GM12864 (cell line): ENCODE measurements around the gene WDFY3.

Experiments used
- DNase-seq: peaks from one replicate; pipeline ENCODE4 v3.0.0-alpha.2; 2011; ENCODE audit warnings: low read depth
- H3K4me3 ChIP-seq: 2 replicates; pipeline ENCODE4 v1.5.1; 2011; ENCODE audit warnings: mild to moderate bottlenecking, low read depth, low read length, control low read depth
- TF ChIP-seq, protein P1 (sequence below): IDR thresholded peaks from 2 replicates; pipeline ENCODE4 v1.5.1; 2011; ENCODE audit warnings: low read depth, mild to moderate bottlenecking, moderate library complexity, low read length, control low read depth, inconsistent platforms; ENCODE audit errors: missing control alignments

The WDFY3 gene

DNA sequence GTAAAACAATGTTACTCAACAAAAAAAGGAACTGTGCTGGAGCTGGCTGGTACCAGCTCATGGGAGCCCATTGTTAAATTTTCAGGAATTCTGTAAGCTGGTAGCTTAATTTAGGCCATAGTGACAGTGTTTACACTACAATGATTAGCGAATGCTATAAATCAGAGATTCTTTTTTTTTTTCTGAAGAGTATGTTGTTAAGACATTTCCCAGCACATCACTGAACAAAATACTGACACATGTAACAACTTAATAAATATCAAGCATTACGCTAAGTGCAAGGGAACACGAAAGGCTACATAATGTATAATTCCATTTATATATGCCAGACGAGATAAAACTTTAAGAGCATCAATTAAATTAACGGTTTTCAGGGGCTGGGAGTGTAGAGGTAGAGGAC, 4.4 kb downstream of the WDFY3 start:
- no peak overlapping the region for H3K4me3 ChIP-seq
- DNase-seq, result no peak
- TF ChIP-seq, protein P1, sequence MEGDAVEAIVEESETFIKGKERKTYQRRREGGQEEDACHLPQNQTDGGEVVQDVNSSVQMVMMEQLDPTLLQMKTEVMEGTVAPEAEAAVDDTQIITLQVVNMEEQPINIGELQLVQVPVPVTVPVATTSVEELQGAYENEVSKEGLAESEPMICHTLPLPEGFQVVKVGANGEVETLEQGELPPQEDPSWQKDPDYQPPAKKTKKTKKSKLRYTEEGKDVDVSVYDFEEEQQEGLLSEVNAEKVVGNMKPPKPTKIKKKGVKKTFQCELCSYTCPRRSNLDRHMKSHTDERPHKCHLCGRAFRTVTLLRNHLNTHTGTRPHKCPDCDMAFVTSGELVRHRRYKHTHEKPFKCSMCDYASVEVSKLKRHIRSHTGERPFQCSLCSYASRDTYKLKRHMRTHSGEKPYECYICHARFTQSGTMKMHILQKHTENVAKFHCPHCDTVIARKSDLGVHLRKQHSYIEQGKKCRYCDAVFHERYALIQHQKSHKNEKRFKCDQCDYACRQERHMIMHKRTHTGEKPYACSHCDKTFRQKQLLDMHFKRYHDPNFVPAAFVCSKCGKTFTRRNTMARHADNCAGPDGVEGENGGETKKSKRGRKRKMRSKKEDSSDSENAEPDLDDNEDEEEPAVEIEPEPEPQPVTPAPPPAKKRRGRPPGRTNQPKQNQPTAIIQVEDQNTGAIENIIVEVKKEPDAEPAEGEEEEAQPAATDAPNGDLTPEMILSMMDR, result no peak

DNA sequence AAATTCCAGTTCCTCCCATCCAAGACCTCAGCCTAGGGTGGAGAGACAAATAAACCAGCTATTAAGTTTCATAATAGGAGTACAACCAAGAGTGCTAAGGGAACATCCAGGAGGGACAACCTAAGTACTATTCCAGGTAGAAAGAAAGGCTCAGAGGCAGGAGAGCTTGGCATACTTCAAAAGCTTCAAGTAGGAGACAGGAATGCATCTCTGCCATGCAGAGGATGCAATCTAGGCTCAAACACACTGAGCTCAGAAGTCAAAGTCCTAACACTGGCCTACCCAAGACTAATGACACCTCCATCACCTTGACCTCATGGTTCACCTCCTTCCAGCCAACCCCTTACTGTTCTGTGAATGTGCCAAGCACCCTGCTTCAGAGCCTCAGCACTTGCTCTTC, 8.1 kb downstream of the WDFY3 start:
- DNase-seq, result no peak
- H3K4me3 ChIP-seq, result no peak overlapping the region
- TF ChIP-seq, protein P1, result no peak

- H3K4me3 ChIP-seq, result no peak overlapping the region
- DNase-seq, result no peak
- TF ChIP-seq, protein P1, result no peak
Observed at GRCh38 chr4:84957514-84958420, 8.7 kb downstream of the WDFY3 start.

DNA sequence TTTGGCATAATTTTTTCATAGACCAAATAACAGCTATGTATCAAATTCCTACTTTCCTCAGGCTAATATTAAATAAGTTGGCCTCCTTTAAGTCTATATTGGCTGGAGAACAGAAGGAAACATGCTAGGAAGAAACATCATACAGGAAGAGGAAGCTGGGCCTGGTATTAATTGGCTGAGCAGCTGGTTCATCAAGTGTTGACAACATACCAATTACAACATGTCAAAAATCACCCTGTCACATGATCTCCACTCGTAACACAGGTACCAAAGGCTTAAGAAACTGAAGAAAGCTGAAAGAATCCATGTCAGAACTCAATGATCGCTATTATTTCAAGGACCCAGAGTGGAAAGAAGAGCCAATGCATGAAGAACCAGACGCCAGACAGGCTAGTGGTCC, 10.5 kb downstream of the WDFY3 start:
- TF ChIP-seq, protein P1, result no peak
- no peak for DNase-seq
- no peak overlapping the region for H3K4me3 ChIP-seq

DNA sequence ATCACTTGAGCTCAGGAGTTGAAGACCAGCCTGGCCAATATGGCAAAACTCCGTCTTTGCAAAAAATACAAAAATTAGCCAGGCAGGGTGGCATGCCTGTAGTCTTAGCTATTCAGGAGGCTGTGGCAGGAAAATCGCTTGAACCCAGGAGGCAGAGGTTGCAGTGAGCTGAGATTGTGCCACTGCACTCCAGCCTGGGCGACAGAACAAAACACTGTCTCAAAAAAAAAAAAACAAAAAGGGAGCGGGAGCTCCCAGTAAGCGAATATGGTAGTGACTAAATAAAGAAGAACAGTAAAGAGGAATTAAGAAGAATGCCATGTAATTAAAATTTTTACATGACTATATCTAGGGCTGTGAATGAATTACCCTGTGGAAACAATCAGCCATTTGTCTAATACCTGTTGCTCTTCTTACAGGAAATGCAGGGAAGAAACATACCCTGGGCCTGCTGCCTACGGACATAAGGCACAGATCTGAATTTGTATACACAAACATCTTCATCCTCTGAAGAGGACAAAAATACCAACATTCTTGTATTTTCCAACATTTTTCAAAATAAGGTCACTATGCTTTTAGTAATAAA, 11.4 kb downstream of the WDFY3 start:
- DNase-seq, result no peak
- H3K4me3 ChIP-seq, result no peak overlapping the region
- TF ChIP-seq, protein P1, result no peak

- no peak for DNase-seq
- TF ChIP-seq, protein P1, result no peak
- H3K4me3 ChIP-seq, result no peak overlapping the region
Observed at GRCh38 chr4:84952776-84953175, 13.7 kb downstream of the WDFY3 start.
